HG03439 (cell line): Measurements from ENCODE around the gene BABAM2.
A peak's percentile ranks its signal among the peaks of the same experiment; 100 is the strongest.
"Not testable (repeated sequence)": the region's sequence is repeated elsewhere in the genome, so short reads cannot be mapped to it uniquely, and the experiment has no call there.

Experiments
- ATAC-seq: cut with Tn5 transposase; IDR thresholded peaks from one replicate; pipeline ENCODE4 v1.9.1; 2021; ENCODE audit warnings: mild to moderate bottlenecking, moderate library complexity; ENCODE audit not compliant: unreplicated experiment

The BABAM2 gene

DNA sequence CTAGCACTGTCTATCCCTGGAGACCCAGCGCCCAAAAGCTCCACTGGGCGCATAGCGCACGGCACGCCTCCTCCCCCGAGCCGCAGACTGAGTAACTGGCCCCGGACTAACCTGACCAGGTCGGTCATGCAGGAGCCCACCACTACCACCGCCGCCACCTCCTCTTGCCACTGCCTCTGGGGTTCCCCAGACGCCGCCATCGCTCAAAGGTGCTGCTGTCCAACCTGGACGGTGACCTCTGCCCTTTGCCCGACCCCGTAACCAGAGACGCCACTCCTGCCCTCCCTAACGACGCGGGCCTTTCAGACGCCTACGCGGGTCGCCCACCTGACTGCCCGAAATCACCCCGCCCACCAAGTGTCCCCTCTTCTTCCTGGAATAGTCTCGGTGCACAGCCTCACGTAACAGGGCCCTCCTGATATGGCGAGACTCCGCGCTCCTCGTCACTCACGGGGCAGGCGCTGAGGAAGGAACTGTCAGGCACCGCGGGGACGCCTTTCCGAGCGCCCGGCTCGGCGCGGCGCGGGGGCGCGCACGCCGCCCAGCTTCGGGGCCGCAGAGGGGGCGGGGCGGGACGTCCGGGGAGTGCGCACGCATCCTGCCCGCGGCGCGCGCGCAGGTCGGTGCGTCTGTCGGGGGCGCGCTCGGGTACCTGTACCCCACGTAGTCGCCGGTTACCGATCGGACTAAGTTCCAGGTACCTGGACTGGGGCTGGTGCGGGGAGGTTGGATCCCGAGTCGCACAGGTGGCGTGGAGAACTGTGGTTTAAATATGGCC lies at the start of gene BABAM2, which contains the start of gene RBKS:
TSS of gene BABAM2 (plus strand) at position 584 of the 778 bp plus-strand sequence. CDS start 3,828 bp downstream, outside the sequence.
TSS of gene RBKS (minus strand) at position 242 of the 778 bp plus-strand sequence. CDS start at position 200, 42 bp downstream.
- ATAC-seq: peak; percentile 77

DNA sequence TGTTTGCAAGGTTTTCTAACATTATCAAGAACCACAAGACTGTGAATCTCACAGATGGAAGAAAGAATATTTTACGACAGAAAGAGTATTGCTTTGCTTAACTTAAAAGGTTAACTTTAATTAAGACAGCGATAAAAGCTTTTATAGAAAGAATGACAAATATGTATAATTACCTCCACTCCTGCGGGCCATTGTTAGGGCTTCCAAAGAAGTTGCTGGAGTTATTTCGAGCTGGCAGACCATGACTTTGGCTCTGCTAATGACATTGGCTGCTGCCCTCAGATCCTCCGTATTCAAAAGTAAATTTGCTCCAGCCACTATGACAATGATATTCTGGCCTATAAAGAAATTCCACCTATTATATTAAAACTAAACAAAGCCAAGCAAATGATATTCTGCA lies 47.6 kb upstream of the BABAM2 start:
- no peak for ATAC-seq

DNA sequence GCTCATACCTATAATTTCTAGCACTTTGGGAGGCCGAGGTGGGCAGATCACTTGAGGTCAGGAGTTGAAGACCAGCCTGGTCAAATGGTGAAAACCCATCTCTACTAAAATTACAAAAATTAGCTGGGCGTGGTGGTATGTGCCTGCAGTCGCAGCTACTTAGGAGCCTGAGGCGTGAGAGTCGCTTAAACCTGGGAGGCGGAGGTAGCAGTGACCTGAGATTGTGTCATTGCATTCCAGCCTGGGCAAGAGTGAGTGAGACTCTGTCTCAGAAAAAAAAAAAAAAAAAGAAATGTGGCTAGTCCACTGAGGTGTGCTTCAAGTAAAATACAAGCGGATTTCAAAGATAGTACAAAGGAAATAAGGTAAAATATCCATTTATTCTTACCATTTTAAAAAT lies 46.5 kb upstream of the BABAM2 start:
- ATAC-seq: no peak

DNA sequence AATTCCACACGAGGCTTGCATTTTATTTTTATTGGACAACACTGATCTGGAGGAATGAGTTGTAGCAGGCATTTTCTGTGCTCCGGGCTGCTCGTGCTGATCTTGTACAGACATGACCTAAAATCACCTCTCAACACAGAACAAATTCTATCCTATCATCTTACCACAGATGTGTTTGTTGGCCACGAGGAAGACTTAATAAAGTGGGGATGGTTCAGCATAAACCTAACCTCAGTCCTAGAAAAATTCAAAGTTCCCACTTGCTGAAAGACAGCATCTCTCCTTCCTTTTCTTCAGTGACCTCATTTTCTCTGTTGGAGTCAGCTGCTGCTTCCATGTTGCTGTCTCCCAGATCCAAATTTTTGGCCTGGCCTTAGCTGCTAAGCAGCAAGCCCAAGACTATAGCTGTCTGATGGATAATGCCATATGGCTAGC lies 45.7 kb upstream of the BABAM2 start:
- ATAC-seq: no peak

DNA sequence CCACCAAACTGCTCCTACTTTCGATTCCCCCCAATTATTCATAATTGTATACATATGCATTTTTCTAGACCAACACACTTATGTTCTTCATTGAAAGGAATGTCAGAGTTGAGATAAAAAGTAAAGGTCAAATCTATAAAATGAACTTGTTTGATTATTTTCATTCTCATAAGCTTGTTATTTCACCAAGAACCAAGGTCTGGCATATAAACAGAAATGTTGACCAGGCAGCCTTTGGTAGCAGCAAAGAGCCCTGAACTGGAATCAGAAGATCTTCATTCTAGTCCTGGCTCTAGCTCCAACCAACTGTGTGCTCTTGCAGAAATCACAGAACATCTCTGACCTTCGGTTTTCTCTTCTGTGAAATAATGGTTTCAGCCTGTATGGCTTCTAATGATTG lies 43.2 kb upstream of the BABAM2 start:
- ATAC-seq: no peak

DNA sequence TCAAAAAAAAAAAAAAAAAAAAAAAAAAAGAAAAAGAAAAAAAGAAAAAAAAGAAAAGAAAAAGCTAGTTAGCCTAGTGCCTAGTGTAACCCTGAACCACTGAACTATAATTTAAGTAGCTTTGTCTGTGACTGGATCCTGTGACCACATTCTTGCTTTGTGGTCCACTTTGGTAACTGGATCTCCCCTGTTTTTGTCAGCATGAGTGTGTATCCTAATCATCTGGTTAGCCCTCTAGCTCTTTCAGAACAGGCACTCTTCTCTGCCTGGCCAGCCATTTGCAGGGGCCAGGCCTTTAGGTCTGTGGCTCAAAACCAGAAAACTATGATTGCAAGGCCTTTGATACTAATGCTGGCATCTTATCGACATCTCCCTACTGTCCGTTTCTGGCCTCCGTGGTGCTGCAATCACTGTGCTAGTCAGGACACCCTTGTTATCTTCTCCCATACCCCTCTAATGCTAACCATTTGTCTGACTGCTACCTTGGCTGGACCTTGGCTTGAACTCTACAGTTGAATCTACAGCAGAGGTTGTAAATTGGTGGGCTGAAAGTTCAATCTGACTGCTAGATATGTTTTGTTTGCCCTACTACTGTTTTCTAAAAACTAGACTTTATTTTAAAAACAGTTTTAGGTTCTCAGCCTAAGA lies 40.8 kb upstream of the BABAM2 start:
- ATAC-seq: no peak

DNA sequence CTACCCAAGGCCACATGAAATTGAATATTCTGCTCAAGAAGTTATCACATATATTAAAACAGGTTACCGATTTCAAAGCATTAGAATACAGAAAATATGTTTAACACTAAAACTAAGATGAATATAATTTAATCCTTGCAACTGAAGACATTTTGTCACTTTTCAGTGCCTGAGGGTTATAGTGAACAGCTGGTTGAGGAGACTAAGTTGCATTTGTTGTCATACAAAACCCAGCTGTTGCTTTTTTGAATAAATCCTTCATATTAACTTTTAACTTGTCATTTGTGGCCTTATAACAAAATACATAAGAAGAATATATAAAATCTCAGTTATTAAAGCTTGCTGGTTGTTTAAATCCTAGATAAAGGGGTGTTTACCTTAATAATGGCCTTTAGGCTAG lies 37.8 kb upstream of the BABAM2 start:
- ATAC-seq: no peak

DNA sequence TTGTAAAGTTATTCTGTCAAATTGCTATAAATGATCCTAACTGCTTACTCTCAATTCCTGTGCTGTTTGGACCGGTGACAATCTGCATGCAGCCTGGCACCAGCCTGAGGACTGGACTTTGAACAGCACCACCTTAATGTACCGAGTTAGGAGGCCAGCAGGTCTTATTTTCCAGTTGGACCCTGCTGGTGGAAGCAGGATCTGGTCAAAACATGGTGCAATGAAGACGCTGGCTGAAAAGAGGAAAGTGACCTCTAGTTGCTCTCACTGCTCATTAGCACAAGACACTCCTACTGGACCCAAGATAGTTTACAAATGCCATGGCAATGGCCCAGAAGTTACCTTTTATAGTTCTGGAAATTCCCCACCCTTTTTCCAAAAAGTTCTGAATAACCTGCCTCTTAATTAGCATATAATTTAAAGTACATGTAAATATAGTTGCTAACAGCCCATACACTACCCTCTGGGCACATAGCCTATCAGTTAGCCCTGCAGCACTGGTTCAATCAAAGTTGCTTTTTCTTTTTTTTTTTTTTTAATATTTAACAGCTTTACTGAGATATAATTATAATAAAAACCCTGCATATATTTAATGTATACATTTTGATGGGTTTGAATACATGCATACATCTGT lies 36.2 kb upstream of the BABAM2 start:
- no peak for ATAC-seq

DNA sequence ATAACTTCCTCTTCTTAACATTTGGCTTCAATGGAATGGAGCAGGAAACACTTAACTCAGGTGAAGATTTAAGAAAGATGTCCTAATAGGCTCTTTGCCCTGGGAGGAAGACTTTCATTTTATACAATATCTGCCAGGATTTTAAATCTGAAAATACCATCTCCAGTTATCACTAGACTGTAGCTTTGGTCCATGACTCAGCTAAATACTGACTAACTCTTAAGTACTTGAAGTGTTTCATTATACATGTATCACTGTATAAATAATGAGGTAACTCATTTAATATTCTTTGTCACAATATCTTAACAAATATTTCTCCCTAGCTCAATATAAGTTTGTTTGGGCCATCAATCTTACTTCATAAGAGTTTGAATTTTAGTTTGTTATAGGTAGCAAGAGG lies 35.1 kb upstream of the BABAM2 start:
- no peak for ATAC-seq

DNA sequence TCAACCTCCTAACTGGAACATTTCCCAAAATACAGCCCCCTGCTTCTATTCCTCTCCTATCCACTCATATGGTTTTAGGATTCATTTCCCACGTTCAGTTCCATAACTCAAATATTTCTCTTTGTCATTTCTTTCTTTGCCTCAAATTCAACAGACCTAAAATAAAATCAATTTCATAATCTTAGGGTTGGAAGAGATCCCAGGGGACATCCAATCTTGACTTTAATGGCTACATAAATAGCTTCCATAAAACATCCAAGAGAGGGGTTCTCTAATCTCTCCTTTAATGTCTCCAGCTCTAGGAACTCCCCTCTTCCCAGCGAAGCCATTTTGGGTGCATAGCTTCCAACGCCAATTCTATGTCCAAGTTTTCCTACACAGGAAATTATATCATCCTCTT lies 34.1 kb upstream of the BABAM2 start:
- no peak for ATAC-seq

DNA sequence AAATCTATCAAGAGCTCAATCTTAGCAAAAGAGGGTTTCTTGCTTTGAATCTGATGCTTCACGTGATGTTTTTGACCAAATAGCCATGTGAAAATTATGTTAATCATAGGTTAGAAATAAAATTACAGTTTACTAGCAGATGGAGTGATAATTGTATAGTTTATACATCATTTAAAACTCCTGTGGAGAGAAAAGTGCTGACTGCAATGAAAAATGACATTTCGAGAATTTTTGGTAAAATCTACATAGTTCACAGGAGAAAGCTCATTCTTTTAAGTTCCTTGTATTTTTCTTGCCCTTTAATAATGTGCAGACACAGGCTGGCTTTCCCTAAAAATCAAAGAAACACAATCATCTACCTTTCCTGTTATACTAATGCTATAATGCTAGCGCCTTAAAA lies 33.6 kb upstream of the BABAM2 start:
- ATAC-seq: no peak

DNA sequence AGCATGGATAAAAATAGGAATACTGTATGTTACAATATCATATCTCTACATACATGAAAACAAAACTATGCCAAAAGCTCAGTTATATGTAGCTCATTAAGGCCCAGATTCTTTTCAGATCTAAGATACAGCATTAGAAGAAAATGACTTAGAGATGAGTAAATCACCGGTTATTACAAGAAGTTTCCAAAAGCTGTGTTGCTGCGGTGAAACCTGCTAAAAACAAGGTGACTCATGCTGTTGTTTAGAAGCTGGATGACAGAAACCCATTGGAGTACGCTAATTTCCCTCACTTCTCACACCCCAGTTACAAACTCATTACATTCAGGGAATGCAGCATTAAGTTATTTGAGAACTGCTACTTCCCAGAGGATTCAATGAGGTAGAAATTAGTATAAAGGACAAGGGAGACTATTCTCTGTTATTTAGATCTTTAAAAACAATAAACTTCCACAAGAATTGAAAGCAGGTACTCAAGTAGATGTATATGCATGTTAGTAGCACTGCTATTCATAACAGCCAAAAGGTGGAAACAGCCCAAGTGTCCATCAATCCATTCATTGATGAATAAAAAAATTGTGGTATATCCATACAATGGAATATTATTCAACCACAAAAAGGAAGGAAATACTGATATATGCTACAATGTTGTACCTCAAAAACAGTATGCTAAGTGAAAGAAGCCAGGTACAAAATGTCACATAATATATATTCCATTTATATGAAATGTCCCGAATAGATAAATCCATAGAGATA lies 32.9 kb upstream of the BABAM2 start:
- ATAC-seq: no peak

DNA sequence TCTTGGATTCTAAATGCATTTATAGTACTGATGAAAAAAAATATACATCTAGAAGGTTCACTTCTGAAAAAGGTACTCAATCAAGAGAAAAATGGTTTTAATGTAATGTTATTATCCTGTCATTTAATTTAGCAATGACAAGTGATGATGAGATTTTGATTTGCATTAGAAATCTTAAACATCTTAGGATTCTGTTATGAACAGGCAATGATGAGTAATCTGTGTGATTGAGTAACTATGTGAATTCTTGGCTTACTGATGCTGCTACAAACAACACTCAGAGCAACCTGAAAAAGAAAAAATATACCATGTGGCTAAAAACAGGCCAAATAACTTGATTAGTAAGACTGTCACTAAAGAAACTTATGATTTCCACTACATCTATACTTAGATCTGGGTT lies 30.4 kb upstream of the BABAM2 start:
- no peak for ATAC-seq

DNA sequence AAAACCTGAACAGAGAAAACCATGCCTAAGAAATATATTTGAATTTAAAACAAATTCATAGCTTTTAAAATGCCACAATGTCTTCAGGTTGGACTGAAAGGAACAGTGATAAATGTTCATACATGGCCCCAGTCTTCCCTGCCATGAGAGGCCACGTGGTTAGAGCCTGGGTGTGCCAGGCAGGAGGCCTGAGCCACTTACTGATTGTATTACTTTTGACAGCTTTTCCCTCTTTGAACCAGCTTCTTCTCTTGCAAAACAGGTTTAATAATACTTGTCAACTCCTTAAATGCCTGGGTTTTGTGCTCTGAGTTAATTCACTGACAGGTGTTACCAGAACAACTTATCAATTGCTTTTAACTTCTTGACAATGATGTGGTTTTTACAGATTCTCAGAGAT lies 27.4 kb upstream of the BABAM2 start:
- ATAC-seq: no peak

DNA sequence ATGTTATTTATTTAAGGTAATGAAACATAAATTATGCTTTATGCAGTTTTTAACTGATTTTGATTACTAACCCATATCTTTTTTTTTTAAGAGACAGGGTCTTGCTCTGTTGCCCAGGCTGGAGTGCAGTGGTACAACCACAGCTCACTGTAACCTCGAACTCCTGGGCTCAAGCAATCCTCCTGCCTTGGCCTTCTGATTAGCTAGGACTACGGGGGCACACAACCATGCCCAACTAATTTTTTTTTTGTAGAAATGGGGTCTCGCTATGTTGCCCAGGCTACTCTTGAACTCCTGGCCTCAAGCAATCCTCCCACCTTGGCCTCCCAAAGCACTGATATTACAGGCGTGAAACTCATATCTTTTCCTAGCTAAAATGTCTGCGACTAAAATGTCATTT lies 26.6 kb upstream of the BABAM2 start:
- not testable (repeated sequence) for ATAC-seq

DNA sequence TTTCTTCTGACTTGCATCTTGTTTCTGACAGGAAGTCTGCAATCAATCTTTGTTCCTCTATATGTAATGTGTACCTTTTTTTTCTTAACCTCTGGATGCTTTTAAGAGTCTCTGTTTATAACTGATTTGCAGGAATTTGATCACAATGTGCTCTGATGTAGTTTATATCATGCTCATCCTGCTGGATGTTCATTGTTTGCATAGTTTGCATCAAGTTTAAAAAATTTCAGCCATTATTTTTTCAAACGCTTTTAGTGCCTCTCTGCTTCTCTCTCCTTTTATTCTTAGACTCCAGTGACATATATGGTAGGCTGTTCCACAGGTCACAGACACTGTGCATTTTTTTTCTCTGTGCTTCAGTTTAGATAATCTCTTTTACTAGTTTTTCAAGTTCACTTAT lies 24.3 kb upstream of the BABAM2 start:
- ATAC-seq: no peak

DNA sequence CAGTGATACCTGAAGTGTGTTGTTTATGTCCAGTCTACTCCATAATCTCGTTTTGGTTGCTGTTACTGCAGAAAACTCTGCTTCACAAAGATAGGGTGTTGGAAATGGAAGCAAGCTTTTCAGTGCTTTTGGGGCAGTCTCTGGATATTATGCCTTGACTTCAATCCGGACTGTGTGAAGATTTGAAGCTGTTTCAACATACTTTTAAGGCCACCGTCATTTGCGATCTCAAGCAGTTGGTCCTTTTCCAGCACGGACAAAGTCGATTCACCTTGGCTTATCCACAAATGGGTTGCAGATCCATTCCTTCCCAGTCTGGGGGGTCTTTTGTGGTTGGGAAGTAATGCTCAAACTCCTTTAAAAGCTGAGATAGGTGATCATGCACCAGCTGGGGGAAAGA lies 20.8 kb upstream of the BABAM2 start:
- no peak for ATAC-seq

DNA sequence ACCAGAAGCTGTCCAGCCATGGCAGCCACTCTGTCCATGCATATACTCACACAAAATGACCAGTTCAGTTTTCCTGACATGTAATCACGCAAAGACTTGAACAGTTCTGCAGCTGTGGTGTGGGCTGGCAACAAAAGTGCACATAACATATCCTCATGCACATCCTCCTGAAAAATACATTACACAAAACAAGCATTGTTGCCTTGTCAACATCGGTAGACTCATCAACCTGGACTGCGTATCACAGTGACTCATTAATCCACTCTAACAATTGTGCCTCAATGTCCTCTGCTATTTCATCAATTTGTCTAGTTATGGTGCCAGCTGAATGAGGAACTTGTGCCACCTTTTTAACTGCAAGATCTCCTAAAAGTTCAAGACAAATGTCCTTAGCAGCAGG lies 19.8 kb upstream of the BABAM2 start:
- ATAC-seq: no peak

DNA sequence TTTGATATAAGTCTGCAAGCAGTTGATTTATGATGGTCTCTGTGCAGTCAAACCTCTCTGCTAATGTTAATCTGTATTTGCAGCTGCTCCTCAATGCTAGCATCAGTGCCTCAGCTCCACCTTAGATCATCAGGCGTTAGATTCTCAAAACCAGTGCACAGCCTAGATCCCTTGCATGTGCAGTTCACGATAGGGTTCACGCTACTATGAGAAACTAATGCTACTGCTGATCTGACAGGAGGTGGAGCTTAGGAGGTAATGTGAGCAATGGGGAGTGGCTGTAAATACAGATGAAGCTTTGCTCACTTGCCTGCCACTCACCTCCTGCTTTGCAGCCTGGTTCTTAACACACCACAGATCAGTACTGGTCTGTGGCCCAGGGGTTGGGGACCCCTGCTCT lies 18.7 kb upstream of the BABAM2 start:
- no peak for ATAC-seq

DNA sequence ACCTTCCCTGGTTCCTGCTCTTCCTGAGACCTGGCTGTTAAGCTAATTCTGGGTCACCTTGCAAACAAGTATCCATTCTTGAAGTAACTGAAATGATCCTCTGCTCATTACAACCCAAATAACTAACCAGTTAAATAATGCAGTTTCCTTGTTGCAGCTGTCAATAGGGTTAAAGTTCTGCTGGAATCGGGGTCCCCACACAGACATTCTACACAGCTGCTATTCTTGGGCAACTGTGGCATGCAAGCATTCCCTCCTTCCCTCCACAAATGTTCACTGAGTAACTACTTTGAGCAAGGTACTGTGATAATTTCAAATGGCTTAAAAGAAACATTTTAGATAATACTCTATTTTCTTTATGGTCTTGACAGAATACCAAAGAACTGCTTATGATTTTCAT lies 17.4 kb upstream of the BABAM2 start:
- ATAC-seq: no peak
